Activated naive CD8-positive, alpha-beta T cell treated with anti-CD3 and anti-CD28 coated beads, Interleukin-2, amount 50 U/mL, for 24 hours (primary cell): ENCODE data around the gene GSX1.
"Not testable (repeated sequence)": the region's sequence is repeated elsewhere in the genome, so short reads cannot be mapped to it uniquely, and the experiment has no call there.

Experiments
- ATAC-seq: fragments of 150-1000 bp; cut with Tn5 transposase; one replicate; pipeline ENCODE4 v1.10.0; 2021
- DNase-seq: peaks from one replicate; pipeline ENCODE4 v3.0.0; 2021
- H3K27ac Mint-ChIP-seq: one replicate; pipeline ENCODE4 v1.8.0; 2021; ENCODE audit warnings: mild to moderate bottlenecking, mixed read lengths
- H3K27me3 Mint-ChIP-seq: one replicate; pipeline ENCODE4 v1.8.0; 2021; ENCODE audit warnings: mixed read lengths
- H3K36me3 Mint-ChIP-seq: one replicate; pipeline ENCODE4 v1.8.0; 2021; ENCODE audit warnings: low read depth, mixed read lengths
- H3K4me1 Mint-ChIP-seq: one replicate; pipeline ENCODE4 v1.8.0; 2021; ENCODE audit warnings: mixed read lengths
- H3K4me3 Mint-ChIP-seq: one replicate; pipeline ENCODE4 v1.8.0; 2021; ENCODE audit warnings: mild to moderate bottlenecking, moderate library complexity, mixed read lengths
- H3K9me3 Mint-ChIP-seq: one replicate; pipeline ENCODE4 v1.8.0; 2021; ENCODE audit warnings: mixed read lengths

Gene GSX1

DNA sequence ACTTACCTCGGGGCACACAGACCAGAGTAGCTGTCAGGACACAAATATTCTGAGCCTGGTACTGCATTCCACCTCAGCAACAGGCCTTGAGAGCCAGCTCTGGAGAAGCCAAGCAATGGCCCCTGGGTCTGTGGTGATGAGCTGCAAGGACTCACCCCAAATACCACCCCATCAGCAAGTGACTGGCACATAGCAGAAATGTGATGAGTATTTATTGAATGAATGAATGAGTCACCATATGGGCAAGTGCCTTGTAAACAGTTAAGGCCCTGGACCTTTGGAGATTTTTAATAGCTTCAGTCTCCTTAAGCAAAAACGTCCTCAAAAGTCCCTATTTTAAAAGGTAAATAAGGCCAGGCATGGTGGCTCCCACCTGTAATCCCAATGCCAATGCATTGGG is 18.2 kb downstream of the GSX1 start:
- no peaks in the 10 kb centered on the region for H3K36me3 Mint-ChIP-seq
- H3K9me3 Mint-ChIP-seq, result no peaks in the 10 kb centered on the region
- H3K27ac Mint-ChIP-seq, result no peak overlapping the region
- H3K27me3 Mint-ChIP-seq, result peaks cover 47% of the 10 kb centered on the region
- H3K4me3 Mint-ChIP-seq, result no peak overlapping the region
- no peak for ATAC-seq
- no peaks in the 10 kb centered on the region for H3K4me1 Mint-ChIP-seq
- DNase-seq, result no peak

GRCh38 chr13:27813826-27814225 is 21.5 kb downstream of the GSX1 start:
- H3K36me3 Mint-ChIP-seq, result no peaks in the 10 kb centered on the region
- peaks cover 44% of the 10 kb centered on the region for H3K27me3 Mint-ChIP-seq
- ATAC-seq (no peak), DNase-seq (no peak)
- no peak overlapping the region for H3K4me3 Mint-ChIP-seq
- H3K4me1 Mint-ChIP-seq, result no peaks in the 10 kb centered on the region
- no peaks in the 10 kb centered on the region for H3K9me3 Mint-ChIP-seq
- H3K27ac Mint-ChIP-seq, result no peak overlapping the region

- not testable (repeated sequence) for H3K27ac Mint-ChIP-seq, H3K9me3 Mint-ChIP-seq
- H3K27me3 Mint-ChIP-seq, result peaks cover 58% of the 10 kb centered on the region
Observed at GRCh38 chr13:27817832-27818231, 25.5 kb downstream of the GSX1 start.

GRCh38 chr13:27820524-27821482 is 28.5 kb downstream of the GSX1 start:
- H3K4me1 Mint-ChIP-seq, result no peaks in the 10 kb centered on the region
- no peak overlapping the region for H3K4me3 Mint-ChIP-seq
- peaks cover 74% of the 10 kb centered on the region for H3K27me3 Mint-ChIP-seq
- no peaks in the 10 kb centered on the region for H3K36me3 Mint-ChIP-seq
- ATAC-seq (no peak), DNase-seq (no peak)
- no peaks in the 10 kb centered on the region for H3K9me3 Mint-ChIP-seq
- H3K27ac Mint-ChIP-seq, result no peak overlapping the region

More at GRCh38 chr13:27817832-27818231, 25.5 kb downstream of the GSX1 start:
- not testable (repeated sequence) for H3K36me3 Mint-ChIP-seq, DNase-seq, H3K4me1 Mint-ChIP-seq, H3K4me3 Mint-ChIP-seq, ATAC-seq

DNA sequence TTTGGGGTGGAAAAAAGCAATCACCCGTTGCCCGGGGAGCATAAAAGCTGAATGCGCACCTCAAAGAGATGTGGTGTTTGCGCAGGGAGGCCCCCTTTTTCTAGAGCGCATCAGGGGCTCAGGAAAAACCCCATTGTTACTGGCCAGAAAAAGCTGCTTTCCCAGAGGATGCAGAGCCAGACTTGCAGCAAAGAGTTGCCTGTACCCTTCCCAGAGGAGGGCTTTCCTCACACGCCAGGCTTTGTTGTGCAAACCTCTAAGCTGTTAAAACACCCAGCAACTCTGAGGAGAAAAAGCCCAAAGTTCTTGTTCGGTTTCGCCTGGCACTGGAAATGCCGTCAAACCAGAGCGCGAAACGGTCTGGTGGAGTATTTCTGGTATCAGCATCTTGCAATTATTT is 29.3 kb downstream of the GSX1 start:
- H3K9me3 Mint-ChIP-seq, result no peaks in the 10 kb centered on the region
- no peak overlapping the region for H3K4me3 Mint-ChIP-seq
- no peaks in the 10 kb centered on the region for H3K36me3 Mint-ChIP-seq

DNA sequence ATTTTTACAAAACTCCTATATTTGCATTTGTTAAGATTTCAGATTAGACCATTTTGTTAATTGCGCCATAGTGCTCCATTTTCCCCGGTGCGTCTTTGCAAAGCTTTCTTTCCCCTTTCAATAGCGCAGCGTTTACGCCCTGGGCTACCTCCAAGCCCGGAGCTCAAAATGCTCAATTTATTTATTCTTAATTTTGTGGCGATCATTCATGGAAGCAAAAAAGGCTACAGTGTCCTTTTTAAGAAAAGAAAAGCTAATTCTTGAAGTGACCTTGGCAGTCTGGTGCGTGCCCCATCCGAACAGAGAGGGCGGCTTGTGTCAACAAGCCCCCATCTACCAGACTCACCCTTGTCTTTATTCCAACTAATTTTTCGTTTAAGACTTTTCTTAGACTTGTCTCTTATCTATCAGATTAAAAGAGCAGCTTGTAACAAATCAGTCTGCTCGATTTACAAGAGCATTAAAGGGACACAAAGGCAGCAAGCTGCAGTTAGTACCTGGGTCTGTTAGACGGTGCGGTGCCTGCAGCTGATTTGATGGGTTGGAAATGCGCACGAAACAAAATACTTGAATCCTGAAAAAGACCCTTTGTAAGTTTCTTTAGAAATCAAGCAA is 30.1 kb downstream of the GSX1 start:
- H3K4me3 Mint-ChIP-seq, result no peak overlapping the region
- ATAC-seq (no peak), DNase-seq (no peak)
- no peak overlapping the region for H3K27ac Mint-ChIP-seq
- no peaks in the 10 kb centered on the region for H3K36me3 Mint-ChIP-seq
- H3K27me3 Mint-ChIP-seq, result peaks cover 79% of the 10 kb centered on the region
- no peaks in the 10 kb centered on the region for H3K4me1 Mint-ChIP-seq
- no peaks in the 10 kb centered on the region for H3K9me3 Mint-ChIP-seq

More for the DNA sequence above, 29.3 kb downstream of the GSX1 start:
- no peak for DNase-seq
- Mint-ChIP-seq H3K4me1 (no peaks in the 10 kb centered on the region), H3K27me3 (peaks cover 75% of the 10 kb centered on the region), H3K27ac (no peak overlapping the region)
- ATAC-seq, result no peak

GRCh38 chr13:27822873-27823311 is 30.6 kb downstream of the GSX1 start:
- Mint-ChIP-seq H3K27me3 (peaks cover 81% of the 10 kb centered on the region), H3K9me3 (no peaks in the 10 kb centered on the region), H3K27ac (no peak overlapping the region), H3K4me1 (no peaks in the 10 kb centered on the region), H3K36me3 (no peaks in the 10 kb centered on the region), H3K4me3 (no peak overlapping the region)
- no peak for DNase-seq
- ATAC-seq, result no peak

DNA sequence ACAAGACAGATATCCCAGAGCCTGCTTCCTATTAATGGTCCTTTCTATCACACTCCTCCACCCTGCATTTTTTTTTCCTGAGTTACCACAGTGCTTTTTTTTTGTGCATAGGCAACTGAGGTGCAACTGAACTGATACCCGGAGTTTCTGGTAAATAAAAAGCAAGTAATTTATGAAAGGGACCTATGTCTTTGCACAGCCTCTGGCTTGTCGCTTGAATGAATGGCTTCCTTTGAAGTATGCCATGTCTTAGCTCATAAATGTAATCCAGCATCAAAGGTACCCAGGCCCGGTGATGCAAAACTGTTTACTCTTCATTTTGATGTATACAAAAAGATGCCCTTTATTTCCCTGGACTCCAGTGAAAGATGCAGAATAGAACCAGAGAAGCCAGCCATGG is 31.8 kb downstream of the GSX1 start:
- no peak overlapping the region for H3K4me3 Mint-ChIP-seq
- H3K36me3 Mint-ChIP-seq, result no peaks in the 10 kb centered on the region
- no peak overlapping the region for H3K27ac Mint-ChIP-seq
- no peaks in the 10 kb centered on the region for H3K9me3 Mint-ChIP-seq
- ATAC-seq, result no peak
- DNase-seq, result no peak
- H3K27me3 Mint-ChIP-seq, result peaks cover 83% of the 10 kb centered on the region
- no peaks in the 10 kb centered on the region for H3K4me1 Mint-ChIP-seq

- DNase-seq, result no peak
- Mint-ChIP-seq H3K4me1 (peaks cover 2% of the 10 kb centered on the region), H3K9me3 (no peaks in the 10 kb centered on the region), H3K4me3 (no peak overlapping the region), H3K27me3 (peaks cover 78% of the 10 kb centered on the region), H3K27ac (no peak overlapping the region), H3K36me3 (no peaks in the 10 kb centered on the region)
- ATAC-seq, result no peak
Observed at GRCh38 chr13:27825072-27825471, 32.8 kb downstream of the GSX1 start.

DNA sequence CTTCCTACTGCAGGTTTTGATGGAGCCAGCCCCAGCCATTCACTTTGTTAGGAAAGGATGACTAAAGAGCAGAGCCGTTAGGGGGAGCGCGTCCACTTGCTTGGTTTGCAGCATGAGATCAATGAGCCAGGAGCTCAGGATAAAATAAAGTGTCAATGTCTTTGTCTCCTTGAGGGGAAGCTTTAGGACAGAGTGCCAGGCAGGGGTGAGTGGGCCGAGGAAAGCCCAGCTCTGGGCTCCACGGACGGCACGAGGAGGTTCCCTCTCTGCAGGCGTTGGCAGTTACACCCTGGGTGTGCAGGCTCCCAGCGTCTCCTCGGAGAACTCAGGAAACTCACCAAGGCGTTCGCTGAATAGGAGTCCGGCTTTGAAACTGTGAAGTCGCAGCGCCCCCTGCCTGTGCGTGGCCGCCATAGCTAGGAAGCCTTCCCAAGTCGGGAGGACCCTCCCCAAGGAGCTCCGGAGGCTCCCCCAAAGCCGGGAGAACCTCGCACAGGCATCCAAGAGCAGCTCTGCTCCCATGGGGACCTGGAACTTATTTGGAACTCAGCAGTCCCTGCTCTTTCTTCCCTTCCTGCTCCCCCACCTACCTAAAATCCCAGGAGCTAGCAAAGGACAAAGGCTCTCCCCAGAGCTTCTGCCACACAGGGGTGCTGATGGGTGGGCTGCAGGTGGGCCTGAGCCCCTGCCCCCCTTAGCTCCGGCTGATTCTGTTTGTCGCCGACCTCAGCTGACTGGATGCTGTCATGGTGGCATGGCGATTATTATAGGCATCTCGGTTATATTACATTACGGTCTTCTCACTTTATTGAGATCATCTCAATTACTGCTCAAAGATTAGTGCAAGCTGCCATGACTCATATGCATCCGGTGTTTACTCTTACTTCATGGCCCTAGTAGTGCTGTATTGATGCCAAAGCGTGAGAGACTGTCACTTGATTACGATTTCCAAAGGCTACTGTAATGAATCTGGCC is 34.4 kb downstream of the GSX1 start:
- H3K36me3 Mint-ChIP-seq, result no peaks in the 10 kb centered on the region
- no peak overlapping the region for H3K27ac Mint-ChIP-seq
- no peak overlapping the region for H3K4me3 Mint-ChIP-seq

GRCh38 chr13:27827646-27828045 is 35.4 kb downstream of the GSX1 start:
- DNase-seq, result no peak

More for the DNA sequence above, 34.4 kb downstream of the GSX1 start:
- DNase-seq (peak; percentile 75), ATAC-seq (peak; percentile 71)
- Mint-ChIP-seq H3K27me3 (peaks cover 84% of the 10 kb centered on the region), H3K9me3 (no peaks in the 10 kb centered on the region), H3K4me1 (peaks cover 5% of the 10 kb centered on the region)

DNA sequence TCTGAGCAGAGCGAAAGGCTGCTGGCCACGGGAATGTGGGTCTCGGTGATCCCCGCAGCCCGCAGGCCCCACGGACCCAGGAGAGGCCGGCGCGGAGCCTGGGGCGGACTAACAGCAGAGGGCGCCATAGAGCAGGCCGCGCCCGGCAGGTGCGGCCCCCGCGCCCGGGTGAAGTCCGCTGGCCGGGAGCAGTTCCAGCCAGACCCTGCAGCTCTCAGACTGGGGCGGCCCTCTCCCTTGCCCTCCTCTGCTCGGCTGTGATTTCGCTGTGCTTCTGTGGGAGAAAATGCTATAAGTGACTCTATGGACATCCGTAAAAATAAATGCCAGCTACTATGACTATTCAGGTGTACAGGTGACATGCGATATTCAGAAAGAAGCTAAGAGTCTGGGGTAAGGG is 37.7 kb downstream of the GSX1 start:
- Mint-ChIP-seq H3K9me3 (no peaks in the 10 kb centered on the region), H3K4me1 (peaks cover 5% of the 10 kb centered on the region), H3K4me3 (peak overlapping the region; percentile 8), H3K27me3 (peaks cover 76% of the 10 kb centered on the region), H3K27ac (no peak overlapping the region), H3K36me3 (no peaks in the 10 kb centered on the region)
- DNase-seq (peak; percentile 72), ATAC-seq (peak; percentile 75)

More at GRCh38 chr13:27827646-27828045, 35.4 kb downstream of the GSX1 start:
- Mint-ChIP-seq H3K27ac (no peak overlapping the region), H3K4me1 (peaks cover 5% of the 10 kb centered on the region), H3K36me3 (no peaks in the 10 kb centered on the region), H3K27me3 (peaks cover 82% of the 10 kb centered on the region), H3K4me3 (no peak overlapping the region), H3K9me3 (no peaks in the 10 kb centered on the region)
- ATAC-seq, result no peak

DNA sequence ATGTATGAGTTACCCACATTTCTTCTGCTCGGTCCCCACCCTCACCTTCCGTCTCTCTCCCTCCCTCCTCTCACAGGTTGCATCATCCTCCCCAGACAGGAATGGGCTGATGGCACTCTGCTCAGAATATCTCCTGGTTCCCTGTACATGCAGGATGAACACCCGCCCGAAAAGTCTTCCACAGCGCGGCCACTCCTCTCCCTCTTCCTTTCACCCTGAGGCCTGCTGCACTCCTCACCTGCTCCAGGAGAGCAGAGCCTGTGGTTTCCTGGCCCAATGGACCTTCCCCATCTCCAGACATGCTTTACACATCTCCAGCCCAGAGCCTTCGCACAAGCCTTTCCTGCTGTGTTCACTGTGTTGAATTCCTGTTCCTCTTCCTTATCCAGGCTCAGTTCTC is 40.9 kb downstream of the GSX1 start:
- H3K4me1 Mint-ChIP-seq, result peaks cover 5% of the 10 kb centered on the region
- no peak for DNase-seq
- H3K27ac Mint-ChIP-seq, result no peak overlapping the region
- peaks cover 53% of the 10 kb centered on the region for H3K27me3 Mint-ChIP-seq
- H3K9me3 Mint-ChIP-seq, result no peaks in the 10 kb centered on the region
- ATAC-seq, result no peak
- no peak overlapping the region for H3K4me3 Mint-ChIP-seq
- H3K36me3 Mint-ChIP-seq, result no peaks in the 10 kb centered on the region

GRCh38 chr13:27834095-27834494 is 41.8 kb downstream of the GSX1 start:
- Mint-ChIP-seq H3K27me3 (peaks cover 51% of the 10 kb centered on the region), H3K4me3 (no peak overlapping the region), H3K27ac (no peak overlapping the region), H3K9me3 (no peaks in the 10 kb centered on the region), H3K4me1 (peaks cover 5% of the 10 kb centered on the region), H3K36me3 (no peaks in the 10 kb centered on the region)
- DNase-seq (no peak), ATAC-seq (no peak)
